PFSK-1 (cell line): ENCODE data around the gene POP7.

Source experiments
- POLR2AphosphoS5 ChIP-seq: IDR thresholded peaks from 2 replicates; pipeline ENCODE4 v1.6.1; 2012; ENCODE audit warnings: low read depth, mild to moderate bottlenecking, control low read depth, low read length, moderate library complexity
- SIN3A ChIP-seq: IDR thresholded peaks from 2 replicates; pipeline ENCODE4 v1.6.1; 2012; ENCODE audit warnings: mild to moderate bottlenecking, low read length, moderate library complexity, borderline replicate concordance; ENCODE audit not compliant: insufficient read depth
- TAF1 ChIP-seq: IDR thresholded peaks from 2 replicates; pipeline ENCODE4 v1.6.1; 2012; ENCODE audit warnings: low read length, control low read depth, borderline replicate concordance; ENCODE audit not compliant: insufficient read depth
- TF ChIP-seq, protein P1 (sequence below), 2 experiments: IDR thresholded peaks; 2 replicates each; pipeline versions ENCODE4 v1.6.1 to v1.8.0; 2011 to 2012; ENCODE audit warnings: low read depth in 2 of 2, low read length in 2 of 2, control low read depth in 1 of 2, inconsistent platforms in 1 of 2, mild to moderate bottlenecking in 1 of 2, moderate library complexity in 1 of 2; ENCODE audit not compliant: insufficient read depth in 1 of 2

DNA sequence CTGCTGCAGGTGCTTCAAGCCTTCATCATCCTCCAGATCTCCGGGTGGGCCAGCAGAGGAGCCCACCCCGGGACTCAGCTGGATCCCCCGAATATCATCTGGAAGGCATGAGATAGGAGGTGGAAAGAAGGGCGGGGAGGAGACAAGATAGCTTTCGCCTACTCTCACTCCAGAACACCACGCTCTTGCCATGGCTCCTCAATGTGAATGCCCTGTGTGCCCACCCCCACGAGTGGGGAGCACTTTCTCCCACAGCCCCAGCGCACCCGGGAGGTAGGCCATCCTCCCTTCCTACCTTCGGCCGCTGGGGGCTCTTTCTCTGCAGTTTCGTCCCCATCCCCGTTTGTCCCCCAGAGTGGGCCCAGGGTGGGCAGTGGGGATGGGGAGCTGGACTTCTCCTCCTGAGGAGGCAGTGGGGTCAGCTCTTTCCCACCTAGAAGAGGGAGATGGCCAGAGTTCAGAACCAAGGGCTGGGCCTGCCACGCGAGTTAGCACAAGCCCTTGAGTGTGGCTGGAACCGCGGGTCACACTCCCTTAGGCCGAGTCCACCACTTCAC lies 20.8 kb upstream of the POP7 start:
- TF ChIP-seq POLR2AphosphoS5, result no peak
- TF ChIP-seq SIN3A, result no peak
- no peak for TF ChIP-seq TAF1
- TF ChIP-seq, protein P1, sequence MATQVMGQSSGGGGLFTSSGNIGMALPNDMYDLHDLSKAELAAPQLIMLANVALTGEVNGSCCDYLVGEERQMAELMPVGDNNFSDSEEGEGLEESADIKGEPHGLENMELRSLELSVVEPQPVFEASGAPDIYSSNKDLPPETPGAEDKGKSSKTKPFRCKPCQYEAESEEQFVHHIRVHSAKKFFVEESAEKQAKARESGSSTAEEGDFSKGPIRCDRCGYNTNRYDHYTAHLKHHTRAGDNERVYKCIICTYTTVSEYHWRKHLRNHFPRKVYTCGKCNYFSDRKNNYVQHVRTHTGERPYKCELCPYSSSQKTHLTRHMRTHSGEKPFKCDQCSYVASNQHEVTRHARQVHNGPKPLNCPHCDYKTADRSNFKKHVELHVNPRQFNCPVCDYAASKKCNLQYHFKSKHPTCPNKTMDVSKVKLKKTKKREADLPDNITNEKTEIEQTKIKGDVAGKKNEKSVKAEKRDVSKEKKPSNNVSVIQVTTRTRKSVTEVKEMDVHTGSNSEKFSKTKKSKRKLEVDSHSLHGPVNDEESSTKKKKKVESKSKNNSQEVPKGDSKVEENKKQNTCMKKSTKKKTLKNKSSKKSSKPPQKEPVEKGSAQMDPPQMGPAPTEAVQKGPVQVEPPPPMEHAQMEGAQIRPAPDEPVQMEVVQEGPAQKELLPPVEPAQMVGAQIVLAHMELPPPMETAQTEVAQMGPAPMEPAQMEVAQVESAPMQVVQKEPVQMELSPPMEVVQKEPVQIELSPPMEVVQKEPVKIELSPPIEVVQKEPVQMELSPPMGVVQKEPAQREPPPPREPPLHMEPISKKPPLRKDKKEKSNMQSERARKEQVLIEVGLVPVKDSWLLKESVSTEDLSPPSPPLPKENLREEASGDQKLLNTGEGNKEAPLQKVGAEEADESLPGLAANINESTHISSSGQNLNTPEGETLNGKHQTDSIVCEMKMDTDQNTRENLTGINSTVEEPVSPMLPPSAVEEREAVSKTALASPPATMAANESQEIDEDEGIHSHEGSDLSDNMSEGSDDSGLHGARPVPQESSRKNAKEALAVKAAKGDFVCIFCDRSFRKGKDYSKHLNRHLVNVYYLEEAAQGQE (IDR thresholded peaks at IDR 0.05; ENCODE audit: insufficient read depth in 1 of 2, low read depth in 2 of 2, low read length in 2 of 2), result no peak
